ENCODE measurements around the gene SLC13A1.

- no peak for TF ChIP-seq CTCF (conservative IDR thresholded peaks at IDR 0.05; ENCODE audit: low read depth, low read length)
- no peak for TF ChIP-seq EZH2 (IDR thresholded peaks at IDR 0.05; ENCODE audit: borderline replicate concordance, low read depth, low read length, poor library complexity, severe bottlenecking)
These were observed 67.8 kb downstream of the SLC13A1 start for GRCh38 chr7:123131961-123132360.

Measured in A673 (cell line).